Transverse colon (tissue), 4 donors: Measurements from ENCODE around the gene SKOR2. TPM values are rescaled to one million over a fixed set of nuclear protein-coding genes. Genes with fewer than 3 reads are reported as not detected.
"Not testable (repeated sequence)": the region's sequence is repeated elsewhere in the genome, so short reads cannot be mapped to it uniquely, and the experiment has no call there.

Source experiments
- DNase-seq: peaks from one replicate; pipeline ENCODE4 v3.0.0-alpha.2; 2019
- H3K27ac ChIP-seq, 4 donors: fragments of 200-600 bp; sonication (generic); 2 replicates each; pipeline ENCODE4 v1.5.1; 2016 to 2018; ENCODE audit warnings: inconsistent platforms in 4 of 4
- H3K27me3 ChIP-seq: fragments of 200-600 bp; sonication (generic); 2 replicates; pipeline ENCODE4 v1.5.1; 2017; ENCODE audit warnings: inconsistent platforms
- H3K36me3 ChIP-seq, 4 donors: fragments of 200-600 bp; sonication (generic); 2 replicates each; pipeline ENCODE4 v1.5.1; 2017 to 2019; ENCODE audit warnings: inconsistent platforms in 4 of 4
- H3K4me1 ChIP-seq, 4 donors: fragments of 200-600 bp; sonication (generic); 2 replicates each; pipeline ENCODE4 v1.5.1; 2017 to 2020; ENCODE audit warnings: inconsistent platforms in 4 of 4
- H3K4me3 ChIP-seq, 4 donors: fragments of 200-600 bp; sonication (generic); 1 replicate in 1 of 4; 2 replicates in 3 of 4; pipeline versions ENCODE4 v1.5.1 to v1.6.1; 2017 to 2019; ENCODE audit warnings: inconsistent platforms in 4 of 4
- H3K9me3 ChIP-seq, 2 donors: fragments of 200-600 bp; sonication (generic); 2 replicates each; pipeline ENCODE4 v1.5.1; 2017 to 2019; ENCODE audit warnings: inconsistent platforms in 2 of 2
- CTCF ChIP-seq, 5 experiments: fragments of 200-600 bp in 3 of 5; fragments of 450-650 bp in 2 of 5; sonication (generic) in 3 of 5; IDR thresholded peaks; 1 replicate in 2 of 5; 2 replicates in 3 of 5; pipeline ENCODE4 v1.5.1; 2016 to 2017; ENCODE audit warnings: antibody characterized with exemption in 5 of 5, inconsistent platforms in 3 of 5, mild to moderate bottlenecking in 2 of 5, moderate library complexity in 1 of 5
- EP300 ChIP-seq: sonication (generic); formaldehyde crosslinking; IDR thresholded peaks from one replicate; pipeline ENCODE4 v1.6.1; 2017; ENCODE audit warnings: antibody characterized with exemption, low read depth
- POLR2A ChIP-seq: fragments of 450-650 bp; IDR thresholded peaks from one replicate; pipeline ENCODE4 v1.6.1; 2016; ENCODE audit warnings: antibody characterized with exemption, mild to moderate bottlenecking, moderate library complexity
- POLR2AphosphoS5 ChIP-seq, 3 donors: sonication (generic); formaldehyde crosslinking; IDR thresholded peaks; one replicate each; pipeline ENCODE4 v1.6.1; 2016; ENCODE audit warnings: antibody characterized with exemption in 3 of 3
- WGBS, 2 donors: methylation state at CpG; one replicate each; pipeline ENCODE4 v1.1.5; 2018; ENCODE audit warnings: low coverage in 1 of 2; 5-methylcytosine and 5-hydroxymethylcytosine counted together
- in situ Hi-C, 4 donors: fragments of 200-750 bp; cut with MboI; loops; one replicate each; pipeline versions ENCODE4 v1.15.0 to v1.15.1; 2017; ENCODE audit warnings: low sequenced_read_pairs in 3 of 4, low pct_ligation_motif_present in 1 of 4, low pct_unique_long_range_greater_than_20kb in 1 of 4
- intact Hi-C: fragments of 100-400 bp; cut with DNase I; formaldehyde crosslinking; loops from one replicate; pipeline ENCODE4 v1.15.1; 2023; ENCODE audit warnings: low total_unique reads
- total RNA-seq, 4 donors: library from RNA; depleted of rRNA; stranded (reverse); fragments of >200 nt; gene quantifications; one replicate each; pipeline ENCODE4 v1.1.0, GENCODE V29; 2016

SKOR2 gene
- total RNA-seq, 4 donors from 2014 or later = not detected

- Histone ChIP-seq H3K4me3 (no peak overlapping the region), H3K4me1 (no peaks in the 10 kb centered on the region), H3K27ac (no peak overlapping the region), H3K27me3 (peaks cover 11% of the 10 kb centered on the region), H3K36me3 (no peaks in the 10 kb centered on the region), H3K9me3 (no peaks in the 10 kb centered on the region)
- no peak for DNase-seq
- in situ Hi-C loops (loop anchor here (10.0 to 25.0 kb wide), 3 partner anchors 109 to 558 kb away; no protein-coding TSS in a partner anchor), intact Hi-C loops (no loop called here)
- TF ChIP-seq EP300 (no peak), CTCF (IDR thresholded peaks at IDR 0.05) (no peak), POLR2A (no peak), POLR2AphosphoS5 (IDR thresholded peaks at IDR 0.05) (no peak)
- WGBS, 2 donors = 52 to 65% methylated on average over 3 of the region's 3 CpGs
Measured at GRCh38 chr18:47203626-47204464, 47.6 kb downstream of the SKOR2 start.

- H3K4me3 ChIP-seq, in situ Hi-C loops, intact Hi-C loops, DNase-seq, H3K27ac ChIP-seq, H3K9me3 ChIP-seq, H3K36me3 ChIP-seq, H3K4me1 ChIP-seq, H3K27me3 ChIP-seq: not testable (repeated sequence)
- 84 to 85% methylated on average over 3 of the region's 3 CpGs for WGBS, 2 donors
Measured at GRCh38 chr18:47195961-47196360, 55.5 kb downstream of the SKOR2 start.

GRCh38 chr18:47191961-47192360 lies 59.5 kb downstream of the SKOR2 start:
- 89 to 100% methylated on average over 1 to 2 of the region's 2 CpGs for WGBS, 2 donors
- in situ Hi-C loops (no loop called here), intact Hi-C loops (no loop called here)
- no peaks in the 10 kb centered on the region for H3K4me1 ChIP-seq
- peaks cover 16% of the 10 kb centered on the region for H3K27me3 ChIP-seq
- no peak overlapping the region for H3K4me3 ChIP-seq
- H3K27ac ChIP-seq = no peak overlapping the region
- no peak for DNase-seq
- no peak for TF ChIP-seq POLR2A
- TF ChIP-seq EP300 = no peak
- TF ChIP-seq CTCF (IDR thresholded peaks at IDR 0.05) = no peak
- TF ChIP-seq POLR2AphosphoS5 (IDR thresholded peaks at IDR 0.05) = no peak
- no peaks in the 10 kb centered on the region for H3K9me3 ChIP-seq
- H3K36me3 ChIP-seq = no peaks in the 10 kb centered on the region

GRCh38 chr18:47187721-47188120 lies 63.7 kb downstream of the SKOR2 start:
- Histone ChIP-seq H3K36me3 (no peaks in the 10 kb centered on the region), H3K9me3 (no peaks in the 10 kb centered on the region), H3K4me3 (no peak overlapping the region), H3K27ac (no peak overlapping the region), H3K4me1 (no peaks in the 10 kb centered on the region), H3K27me3 (peaks cover 9% of the 10 kb centered on the region)
- in situ Hi-C loops = no loop called here
- TF ChIP-seq POLR2A = no peak
- no peak for TF ChIP-seq CTCF (IDR thresholded peaks at IDR 0.05)
- TF ChIP-seq POLR2AphosphoS5 (IDR thresholded peaks at IDR 0.05) = no peak
- TF ChIP-seq EP300 = no peak
- 86 to 87% methylated on average over 7 of the region's 7 CpGs for WGBS, 2 donors
- intact Hi-C loops = no loop called here
- DNase-seq = no peak
